Mucosa of rectum (tissue), 2 donors: Measurements from ENCODE around the gene UXT.

ENCODE experiments used
- H3K27ac ChIP-seq, 2 donors: one replicate each; pipeline ENCODE4 v1.7.0; 2013; ENCODE audit warnings: inconsistent platforms in 2 of 2, low read depth in 2 of 2, low read length in 2 of 2
- H3K27me3 ChIP-seq, 2 donors: one replicate each; pipeline ENCODE4 v1.7.0; 2013; ENCODE audit warnings: low read length in 2 of 2; ENCODE audit not compliant: control insufficient read depth in 2 of 2, insufficient read depth in 2 of 2
- H3K36me3 ChIP-seq, 2 donors: one replicate each; pipeline ENCODE4 v1.7.0; 2013; ENCODE audit warnings: low read length in 2 of 2; ENCODE audit not compliant: control insufficient read depth in 2 of 2, insufficient read depth in 2 of 2
- H3K4me1 ChIP-seq, 2 donors: one replicate each; pipeline ENCODE4 v1.7.0; 2013; ENCODE audit warnings: low read length in 2 of 2, mild to moderate bottlenecking in 1 of 2; ENCODE audit not compliant: control insufficient read depth in 2 of 2, insufficient read depth in 2 of 2
- H3K4me3 ChIP-seq, 2 donors: one replicate each; pipeline ENCODE4 v1.7.0; 2013; ENCODE audit warnings: low read length in 2 of 2
- H3K9ac ChIP-seq, 2 donors: one replicate each; pipeline ENCODE4 v1.7.0; 2013; ENCODE audit warnings: low read length in 2 of 2, low read depth in 1 of 2, mild to moderate bottlenecking in 1 of 2
- H3K9me3 ChIP-seq, 2 donors: one replicate each; pipeline ENCODE4 v1.7.0; 2013; ENCODE audit warnings: low read length in 2 of 2; ENCODE audit not compliant: control insufficient read depth in 2 of 2
- donor health status: healthy.
- donor health status: Normal muscosa, but diverticular disease.

UXT gene

GRCh38 chrX:47620303-47620685 lies 38.7 kb downstream of the UXT start:
- Histone ChIP-seq H3K9me3 (no peaks in the 10 kb centered on the region), H3K27me3 (peaks cover 7 to 10% of the 10 kb centered on the region in 2 donors), H3K36me3 (no peaks in the 10 kb centered on the region), H3K9ac (no peak overlapping the region), H3K4me3 (no peak overlapping the region), H3K4me1 (no peaks in the 10 kb centered on the region), H3K27ac (no peak overlapping the region)

- Histone ChIP-seq H3K4me1 (no peaks in the 10 kb centered on the region), H3K27me3 (peaks cover 7 to 10% of the 10 kb centered on the region in 2 donors), H3K27ac (no peak within 1 kb of the TSS), H3K9ac (no peak within 1 kb of the TSS), H3K4me3 (no peak within 1 kb of the TSS), H3K36me3 (no peaks in the 10 kb centered on the region), H3K9me3 (no peaks in the 10 kb centered on the region)
These were observed 39.3 kb downstream of the UXT start, which contains the start of gene SYN1 for GRCh38 chrX:47619486-47620302. Gene SYN1, minus strand, starts transcription at chrX:47619857. Its CDS starts 129 bp downstream, at chrX:47619728.

GRCh38 chrX:47618923-47619485 lies 40.0 kb downstream of the UXT start:
- Histone ChIP-seq H3K4me1 (no peaks in the 10 kb centered on the region), H3K36me3 (no peaks in the 10 kb centered on the region), H3K27me3 (peaks cover 7 to 15% of the 10 kb centered on the region in 2 donors), H3K9ac (no peak overlapping the region), H3K4me3 (no peak overlapping the region), H3K9me3 (no peaks in the 10 kb centered on the region), H3K27ac (no peak overlapping the region)

GRCh38 chrX:47614618-47615017 lies 44.4 kb downstream of the UXT start:
- H3K27me3 ChIP-seq, result peaks cover 9 to 14% of the 10 kb centered on the region in 2 donors
- H3K27ac ChIP-seq, result no peak overlapping the region
- H3K9ac ChIP-seq, result no peak overlapping the region
- no peaks in the 10 kb centered on the region for H3K4me1 ChIP-seq
- no peaks in the 10 kb centered on the region for H3K9me3 ChIP-seq
- H3K36me3 ChIP-seq, result no peaks in the 10 kb centered on the region
- no peak overlapping the region for H3K4me3 ChIP-seq

GRCh38 chrX:47613082-47613481 lies 45.9 kb downstream of the UXT start:
- Histone ChIP-seq H3K4me3 (no peak overlapping the region), H3K27me3 (peaks cover 7 to 14% of the 10 kb centered on the region in 2 donors), H3K36me3 (no peaks in the 10 kb centered on the region), H3K27ac (no peak overlapping the region), H3K9me3 (no peaks in the 10 kb centered on the region), H3K9ac (no peak overlapping the region), H3K4me1 (no peaks in the 10 kb centered on the region)

GRCh38 chrX:47612418-47612817 lies 46.6 kb downstream of the UXT start:
- Histone ChIP-seq H3K27me3 (peaks cover 4 to 14% of the 10 kb centered on the region in 2 donors), H3K9me3 (no peaks in the 10 kb centered on the region), H3K27ac (no peak overlapping the region), H3K9ac (no peak overlapping the region), H3K4me3 (no peak overlapping the region), H3K36me3 (no peaks in the 10 kb centered on the region), H3K4me1 (no peaks in the 10 kb centered on the region)

DNA sequence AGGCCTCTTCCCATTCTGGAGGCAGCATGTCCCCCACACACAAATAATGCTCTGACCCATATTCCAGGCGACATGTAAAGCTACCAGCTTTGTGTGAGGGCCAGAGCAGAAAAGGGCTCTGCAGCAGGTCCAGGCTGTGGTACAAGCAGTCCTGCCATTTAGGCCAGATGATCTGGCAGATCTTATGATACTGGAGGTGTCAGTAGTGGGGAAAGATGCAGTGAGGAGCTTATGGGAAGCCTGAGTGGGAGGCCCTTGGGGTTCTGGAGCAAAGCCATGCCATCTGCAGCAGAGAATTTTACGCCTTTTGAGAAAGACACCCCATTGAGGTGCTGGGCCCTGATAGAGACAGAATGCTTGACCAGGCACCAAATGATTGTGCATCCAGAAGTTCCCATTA lies 47.1 kb downstream of the UXT start:
- no peaks in the 10 kb centered on the region for H3K9me3 ChIP-seq
- H3K27ac ChIP-seq, result no peak overlapping the region
- H3K4me3 ChIP-seq, result no peak overlapping the region
- peaks cover 4 to 13% of the 10 kb centered on the region in 2 donors for H3K27me3 ChIP-seq
- H3K9ac ChIP-seq, result no peak overlapping the region
- no peaks in the 10 kb centered on the region for H3K36me3 ChIP-seq
- H3K4me1 ChIP-seq, result no peaks in the 10 kb centered on the region

DNA sequence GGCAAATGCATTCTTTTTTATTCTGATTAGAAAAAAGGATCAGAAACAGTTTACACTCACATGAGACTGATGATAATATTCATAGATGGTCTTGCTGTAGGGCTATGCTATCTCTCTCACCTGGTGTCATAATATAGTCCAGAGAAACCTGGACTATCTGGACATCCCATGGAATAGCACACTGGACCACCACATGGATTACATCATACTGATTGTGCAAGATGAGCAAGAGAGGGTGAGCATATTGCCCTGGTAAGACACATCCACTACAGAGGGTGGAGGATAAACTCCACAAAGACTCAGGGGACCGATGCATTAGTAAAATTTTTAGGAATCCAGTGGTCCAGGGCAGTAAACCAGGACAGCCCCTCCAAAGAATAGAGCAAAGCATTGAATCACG lies 47.5 kb downstream of the UXT start:
- H3K4me3 ChIP-seq, result no peak overlapping the region
- peaks cover 4 to 10% of the 10 kb centered on the region in 2 donors for H3K27me3 ChIP-seq
- H3K4me1 ChIP-seq, result no peaks in the 10 kb centered on the region
- no peaks in the 10 kb centered on the region for H3K9me3 ChIP-seq
- H3K9ac ChIP-seq, result no peak overlapping the region
- no peak overlapping the region for H3K27ac ChIP-seq
- H3K36me3 ChIP-seq, result no peaks in the 10 kb centered on the region

DNA sequence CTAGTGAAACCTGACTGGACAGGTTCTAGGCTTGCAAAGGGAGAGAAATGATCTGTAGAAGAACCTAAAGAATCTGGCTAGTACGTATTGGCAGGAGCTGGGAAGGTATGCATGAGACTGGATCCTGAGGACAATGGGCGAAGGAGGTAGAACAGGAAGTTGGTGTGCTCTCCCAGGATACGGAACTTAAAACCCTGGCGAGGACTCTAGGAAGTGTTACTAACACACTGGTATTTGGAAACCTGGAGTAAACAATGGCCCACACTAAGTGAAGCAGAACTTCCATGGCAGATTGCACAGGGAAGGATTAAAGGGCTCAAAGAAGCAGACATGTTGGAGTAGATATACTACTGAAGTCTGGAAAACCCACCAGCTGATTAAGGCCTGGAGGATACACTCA lies 48.5 kb downstream of the UXT start:
- no peak overlapping the region for H3K4me3 ChIP-seq
- H3K27ac ChIP-seq, result no peak overlapping the region
- no peaks in the 10 kb centered on the region for H3K36me3 ChIP-seq

DNA sequence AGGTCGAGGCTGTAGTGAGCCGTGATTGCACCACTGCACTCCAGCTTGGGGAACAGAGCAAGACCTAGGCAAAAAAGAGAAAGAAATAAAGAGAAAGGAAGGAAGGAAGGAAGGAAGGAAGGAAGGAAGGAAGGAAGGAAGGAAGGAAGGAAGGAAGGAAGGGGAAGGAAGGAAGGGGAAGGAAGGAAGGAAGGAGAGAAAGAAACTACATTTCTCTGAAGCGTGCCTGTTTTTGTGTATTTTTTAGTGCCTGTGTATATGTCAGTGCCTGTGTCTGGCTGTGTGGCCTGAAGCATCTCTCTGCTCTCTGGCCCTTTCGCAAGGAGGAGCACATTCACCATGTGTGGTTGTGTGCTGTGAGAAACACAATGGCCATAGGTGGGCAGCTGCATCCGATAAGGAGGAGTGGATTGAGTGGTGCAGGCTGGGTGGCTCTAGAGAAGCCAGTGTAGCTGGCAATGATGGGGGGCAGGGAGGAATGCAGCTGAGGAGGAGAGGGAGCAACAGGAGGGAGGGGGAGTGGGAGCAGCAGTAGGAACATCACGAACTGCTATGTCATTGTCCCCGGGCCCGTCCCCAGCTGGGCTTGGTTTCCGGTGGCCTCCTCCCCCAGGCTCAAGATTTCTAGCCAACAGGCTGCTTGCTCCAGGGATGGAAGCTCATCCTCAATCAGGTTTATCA lies 50.7 kb downstream of the UXT start:
- Histone ChIP-seq H3K9me3 (no peaks in the 10 kb centered on the region), H3K27me3 (peaks cover 2 to 4% of the 10 kb centered on the region in 2 donors), H3K27ac (no peak overlapping the region), H3K36me3 (no peaks in the 10 kb centered on the region), H3K4me1 (no peaks in the 10 kb centered on the region), H3K4me3 (no peak overlapping the region), H3K9ac (no peak overlapping the region)

More for the DNA sequence above, 48.5 kb downstream of the UXT start:
- H3K27me3 ChIP-seq, result peaks cover 2 to 10% of the 10 kb centered on the region in 2 donors
- H3K4me1 ChIP-seq, result no peaks in the 10 kb centered on the region
- no peak overlapping the region for H3K9ac ChIP-seq
- H3K9me3 ChIP-seq, result no peaks in the 10 kb centered on the region
